Keratinocyte (primary cell): ENCODE measurements around the gene DENND6B. TPM values are rescaled to one million over a fixed set of nuclear protein-coding genes. Genes with fewer than 3 reads are reported as not detected.

Experiments
- DNase-seq: peaks from one replicate; pipeline ENCODE4 v3.0.0-alpha.2; 2011; ENCODE audit warnings: low read depth, missing footprints, low spot score
- FAIRE-seq: peaks from 2 replicates; lab custom pipeline; 2011; peaks lifted over from hg19 to GRCh38; lab: Jason Lieb, UNC
- H2AFZ ChIP-seq: 2 replicates; pipeline ENCODE4 v1.6.0; 2012; ENCODE audit warnings: low read length, control low read depth, inconsistent platforms; ENCODE audit not compliant: control insufficient read depth
- H3K27ac ChIP-seq: 2 replicates; pipeline ENCODE4 v1.5.1; 2011; ENCODE audit warnings: low read length; ENCODE audit not compliant: control insufficient read depth, insufficient read depth
- H3K27me3 ChIP-seq: 3 replicates; pipeline ENCODE4 v1.6.0; 2011; ENCODE audit warnings: low read length; ENCODE audit not compliant: control insufficient read depth, insufficient read depth; ENCODE audit errors: extremely low read depth
- H3K36me3 ChIP-seq, 2 experiments: 2 replicates in 1 of 2; 3 replicates in 1 of 2; pipeline ENCODE4 v1.5.1; 2011; ENCODE audit warnings: low read length in 2 of 2, mild to moderate bottlenecking in 1 of 2; ENCODE audit not compliant: control insufficient read depth in 2 of 2, insufficient read depth in 2 of 2; ENCODE audit errors: extremely low read depth in 1 of 2
- H3K4me1 ChIP-seq: 3 replicates; pipeline ENCODE4 v1.5.1; 2011; ENCODE audit warnings: low read length; ENCODE audit not compliant: control insufficient read depth, insufficient read depth; ENCODE audit errors: extremely low read depth
- H3K4me2 ChIP-seq: 3 replicates; pipeline ENCODE4 v1.6.0; 2011; ENCODE audit warnings: low read depth, low read length; ENCODE audit not compliant: control insufficient read depth, insufficient read depth; ENCODE audit errors: extremely low read depth
- H3K4me3 ChIP-seq, 3 experiments: fragments of 200-600 bp in 1 of 3; sonication (generic) in 1 of 3; 2 replicates in 2 of 3; 3 replicates in 1 of 3; pipeline ENCODE4 v1.5.1; 2011 to 2016; ENCODE audit warnings: low read length in 3 of 3, mild to moderate bottlenecking in 3 of 3, control low read depth in 2 of 3, inconsistent platforms in 1 of 3, low read depth in 1 of 3, mixed read lengths in 1 of 3, mixed run types in 1 of 3, moderate library complexity in 1 of 3; ENCODE audit not compliant: control insufficient read depth in 2 of 3, insufficient read depth in 2 of 3; ENCODE audit errors: extremely low read depth in 1 of 3
- H3K79me2 ChIP-seq: 2 replicates; pipeline ENCODE4 v1.6.0; 2012; ENCODE audit warnings: low read length; ENCODE audit not compliant: control insufficient read depth, insufficient read depth
- H3K9ac ChIP-seq: 3 replicates; pipeline ENCODE4 v1.6.0; 2011; ENCODE audit warnings: low read length; ENCODE audit not compliant: control insufficient read depth, insufficient read depth; ENCODE audit errors: extremely low read depth
- H3K9me1 ChIP-seq: 3 replicates; pipeline ENCODE4 v1.6.0; 2011; ENCODE audit warnings: low read length; ENCODE audit not compliant: control insufficient read depth, insufficient read depth; ENCODE audit errors: extremely low read depth
- H3K9me3 ChIP-seq: 2 replicates; pipeline ENCODE4 v1.5.1; 2012; ENCODE audit warnings: low read depth, low read length; ENCODE audit not compliant: control insufficient read depth
- H4K20me1 ChIP-seq: 3 replicates; pipeline ENCODE4 v1.6.0; 2011; ENCODE audit warnings: low read length; ENCODE audit not compliant: control insufficient read depth, insufficient read depth; ENCODE audit errors: extremely low read depth
- EZH2 ChIP-seq: IDR thresholded peaks from one replicate; pipeline ENCODE4 v1.6.1; 2012; ENCODE audit warnings: inconsistent platforms, mild to moderate bottlenecking, low read length, moderate library complexity
- dilution Hi-C: fragments of 300-500 bp; cut with MboI; formaldehyde crosslinking; loops from one replicate; pipeline ENCODE4 v1.7.0; 2020; ENCODE audit warnings: low sequenced_read_pairs; ENCODE audit not compliant: extremely low pct_ligation_motif_present
- polyA plus RNA-seq, 5 experiments: library from polyadenylated mRNA; depleted of rRNA in 3 of 5; stranded (reverse) in 3 of 5; stranded (forward) in 1 of 5; unstranded in 1 of 5; fragments of >200 nt; gene quantifications; 1 replicate in 1 of 5; 2 replicates in 3 of 5; 3 replicates in 1 of 5; pipeline versions ENCODE4 v1.2.1 to v1.2.3, GENCODE V29; 2011 to 2012; ENCODE audit warnings: missing spikeins in 2 of 5, low read depth in 1 of 5, low replicate concordance in 1 of 5
- TF ChIP-seq, protein P1 (sequence below), 3 experiments: IDR thresholded peaks in 1 of 3; conservative IDR thresholded peaks in 1 of 3; optimal IDR thresholded peaks in 1 of 3; 2 replicates in 2 of 3; 3 replicates in 1 of 3; pipeline versions ENCODE3 to v1.5.1; 2011; ENCODE audit warnings: low read length in 3 of 3, mild to moderate bottlenecking in 3 of 3, moderate library complexity in 2 of 3, control low read depth in 1 of 3, inconsistent platforms in 1 of 3; ENCODE audit not compliant: insufficient read depth in 2 of 3; ENCODE audit errors: extremely low read depth in 1 of 3

The DENND6B gene
- polyA plus RNA-seq, 1 donor (not counting 4 experiments of a cell fraction or from before 2014, with no cell fraction given), result 0.94 TPM

GRCh38 chr22:50363166-50363802, 36.5 kb upstream of the DENND6B start:
- H3K9me3 ChIP-seq, result no peaks in the 10 kb centered on the region
- H3K36me3 ChIP-seq, result peaks cover 14 to 17% of the 10 kb centered on the region in 2 experiments
- no peak overlapping the region for H3K27ac ChIP-seq
- peaks cover 70% of the 10 kb centered on the region for H3K79me2 ChIP-seq
- no peak overlapping the region for H2AFZ ChIP-seq
- DNase-seq, result no peak
- TF ChIP-seq, protein P1, sequence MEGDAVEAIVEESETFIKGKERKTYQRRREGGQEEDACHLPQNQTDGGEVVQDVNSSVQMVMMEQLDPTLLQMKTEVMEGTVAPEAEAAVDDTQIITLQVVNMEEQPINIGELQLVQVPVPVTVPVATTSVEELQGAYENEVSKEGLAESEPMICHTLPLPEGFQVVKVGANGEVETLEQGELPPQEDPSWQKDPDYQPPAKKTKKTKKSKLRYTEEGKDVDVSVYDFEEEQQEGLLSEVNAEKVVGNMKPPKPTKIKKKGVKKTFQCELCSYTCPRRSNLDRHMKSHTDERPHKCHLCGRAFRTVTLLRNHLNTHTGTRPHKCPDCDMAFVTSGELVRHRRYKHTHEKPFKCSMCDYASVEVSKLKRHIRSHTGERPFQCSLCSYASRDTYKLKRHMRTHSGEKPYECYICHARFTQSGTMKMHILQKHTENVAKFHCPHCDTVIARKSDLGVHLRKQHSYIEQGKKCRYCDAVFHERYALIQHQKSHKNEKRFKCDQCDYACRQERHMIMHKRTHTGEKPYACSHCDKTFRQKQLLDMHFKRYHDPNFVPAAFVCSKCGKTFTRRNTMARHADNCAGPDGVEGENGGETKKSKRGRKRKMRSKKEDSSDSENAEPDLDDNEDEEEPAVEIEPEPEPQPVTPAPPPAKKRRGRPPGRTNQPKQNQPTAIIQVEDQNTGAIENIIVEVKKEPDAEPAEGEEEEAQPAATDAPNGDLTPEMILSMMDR (optimal IDR thresholded peaks at IDR 0.05 in 1 of 3, IDR thresholded peaks at IDR 0.05 in 1 of 3, conservative IDR thresholded peaks at IDR 0.05 in 1 of 3; ENCODE audit: extremely low read depth in 1 of 3, insufficient read depth in 2 of 3, low read length in 3 of 3), result no peak
- no peak for TF ChIP-seq EZH2
- H3K9me1 ChIP-seq, result peaks cover 4% of the 10 kb centered on the region
- H3K9ac ChIP-seq, result no peak overlapping the region
- no peak overlapping the region for H3K4me2 ChIP-seq
- no peak for FAIRE-seq
- peaks cover 12% of the 10 kb centered on the region for H4K20me1 ChIP-seq
- dilution Hi-C loops, result no loop called here
- H3K4me3 ChIP-seq, result no peak overlapping the region
- H3K4me1 ChIP-seq, result no peaks in the 10 kb centered on the region
- H3K27me3 ChIP-seq, result no peaks in the 10 kb centered on the region

DNA sequence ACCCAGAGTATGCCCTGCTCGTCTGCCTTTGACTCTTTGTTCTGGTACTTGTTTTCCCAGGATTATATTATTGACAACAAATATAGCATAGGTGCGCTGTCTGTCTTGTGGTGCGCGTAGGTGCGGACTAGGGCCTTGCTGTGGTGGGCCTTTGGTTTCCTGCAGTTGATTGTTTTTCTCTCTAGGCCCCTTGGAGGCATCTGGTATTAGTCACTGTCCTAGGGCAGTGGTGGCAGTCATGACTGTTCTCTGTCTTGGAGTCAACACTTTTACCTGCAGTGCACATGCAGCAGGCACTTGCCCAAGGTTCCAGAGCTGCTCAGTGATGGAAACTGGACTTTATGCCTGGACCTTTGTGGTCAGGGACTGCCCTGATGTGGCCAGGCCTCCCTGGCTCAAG, 34.9 kb upstream of the DENND6B start:
- Histone ChIP-seq H3K9me3 (no peaks in the 10 kb centered on the region), H4K20me1 (peaks cover 12% of the 10 kb centered on the region), H3K27ac (no peak overlapping the region), H3K4me2 (no peak overlapping the region), H3K4me3 (no peak overlapping the region), H2AFZ (no peak overlapping the region), H3K27me3 (no peaks in the 10 kb centered on the region), H3K4me1 (no peaks in the 10 kb centered on the region), H3K9me1 (peaks cover 4% of the 10 kb centered on the region), H3K9ac (no peak overlapping the region), H3K36me3 (peaks cover 14 to 15% of the 10 kb centered on the region in 2 experiments), H3K79me2 (peaks cover 77% of the 10 kb centered on the region)
- DNase-seq (no peak), FAIRE-seq (no peak)
- TF ChIP-seq, protein P1 (optimal IDR thresholded peaks at IDR 0.05 in 1 of 3, IDR thresholded peaks at IDR 0.05 in 1 of 3, conservative IDR thresholded peaks at IDR 0.05 in 1 of 3; ENCODE audit: extremely low read depth in 1 of 3, insufficient read depth in 2 of 3, low read length in 3 of 3), result no peak
- no peak for TF ChIP-seq EZH2
- dilution Hi-C loops, result no loop called here
